ENCODE measurements around the gene SLC26A11. TPM values are rescaled to one million over a fixed set of nuclear protein-coding genes. Genes with fewer than 3 reads are reported as not detected.

Gene SLC26A11
- total and polyA plus RNA-seq, 2 of the 13 experiments (the other 11 are each of a cell fraction or from before 2014, with no cell fraction given): 8.7 to 13.2 TPM

DNA sequence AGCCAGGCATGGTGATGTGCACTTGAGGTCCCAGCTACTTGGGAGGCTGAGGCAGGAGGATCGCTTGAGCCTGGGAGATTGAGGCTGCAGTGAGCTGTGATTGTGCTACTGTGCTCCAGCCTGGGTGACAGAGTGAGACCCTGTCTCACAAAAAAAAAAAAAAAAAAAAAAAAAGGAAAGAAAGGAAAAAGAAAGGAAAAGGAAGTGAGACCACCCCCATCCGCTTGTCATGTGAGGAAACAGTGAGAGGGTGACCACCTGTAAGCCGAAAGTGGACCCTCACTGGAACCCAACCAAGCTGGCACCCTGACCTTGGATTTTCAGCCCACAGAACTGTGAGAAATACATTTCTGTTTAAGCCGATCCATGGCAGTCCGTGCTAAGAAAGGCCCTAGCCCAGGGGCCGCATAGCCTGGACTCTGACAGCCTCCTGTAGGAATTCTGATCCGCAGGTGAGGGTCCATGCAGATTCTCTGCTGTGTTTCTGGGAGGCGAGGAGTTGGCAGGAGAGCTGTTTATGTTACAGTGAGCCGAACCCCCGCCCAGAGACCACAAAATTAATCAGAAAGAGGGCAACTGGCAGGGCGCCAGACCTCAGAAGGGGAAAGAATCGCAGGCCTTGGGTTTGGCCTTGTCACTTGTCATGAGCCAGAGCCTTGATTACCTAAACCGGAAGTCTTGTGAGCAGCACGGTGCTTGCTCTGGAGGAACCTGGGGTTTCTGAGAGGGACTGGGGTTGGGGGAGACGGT lies 1.0 kb upstream of the SLC26A11 start (continued):
- TF ChIP-seq, protein P1, sequence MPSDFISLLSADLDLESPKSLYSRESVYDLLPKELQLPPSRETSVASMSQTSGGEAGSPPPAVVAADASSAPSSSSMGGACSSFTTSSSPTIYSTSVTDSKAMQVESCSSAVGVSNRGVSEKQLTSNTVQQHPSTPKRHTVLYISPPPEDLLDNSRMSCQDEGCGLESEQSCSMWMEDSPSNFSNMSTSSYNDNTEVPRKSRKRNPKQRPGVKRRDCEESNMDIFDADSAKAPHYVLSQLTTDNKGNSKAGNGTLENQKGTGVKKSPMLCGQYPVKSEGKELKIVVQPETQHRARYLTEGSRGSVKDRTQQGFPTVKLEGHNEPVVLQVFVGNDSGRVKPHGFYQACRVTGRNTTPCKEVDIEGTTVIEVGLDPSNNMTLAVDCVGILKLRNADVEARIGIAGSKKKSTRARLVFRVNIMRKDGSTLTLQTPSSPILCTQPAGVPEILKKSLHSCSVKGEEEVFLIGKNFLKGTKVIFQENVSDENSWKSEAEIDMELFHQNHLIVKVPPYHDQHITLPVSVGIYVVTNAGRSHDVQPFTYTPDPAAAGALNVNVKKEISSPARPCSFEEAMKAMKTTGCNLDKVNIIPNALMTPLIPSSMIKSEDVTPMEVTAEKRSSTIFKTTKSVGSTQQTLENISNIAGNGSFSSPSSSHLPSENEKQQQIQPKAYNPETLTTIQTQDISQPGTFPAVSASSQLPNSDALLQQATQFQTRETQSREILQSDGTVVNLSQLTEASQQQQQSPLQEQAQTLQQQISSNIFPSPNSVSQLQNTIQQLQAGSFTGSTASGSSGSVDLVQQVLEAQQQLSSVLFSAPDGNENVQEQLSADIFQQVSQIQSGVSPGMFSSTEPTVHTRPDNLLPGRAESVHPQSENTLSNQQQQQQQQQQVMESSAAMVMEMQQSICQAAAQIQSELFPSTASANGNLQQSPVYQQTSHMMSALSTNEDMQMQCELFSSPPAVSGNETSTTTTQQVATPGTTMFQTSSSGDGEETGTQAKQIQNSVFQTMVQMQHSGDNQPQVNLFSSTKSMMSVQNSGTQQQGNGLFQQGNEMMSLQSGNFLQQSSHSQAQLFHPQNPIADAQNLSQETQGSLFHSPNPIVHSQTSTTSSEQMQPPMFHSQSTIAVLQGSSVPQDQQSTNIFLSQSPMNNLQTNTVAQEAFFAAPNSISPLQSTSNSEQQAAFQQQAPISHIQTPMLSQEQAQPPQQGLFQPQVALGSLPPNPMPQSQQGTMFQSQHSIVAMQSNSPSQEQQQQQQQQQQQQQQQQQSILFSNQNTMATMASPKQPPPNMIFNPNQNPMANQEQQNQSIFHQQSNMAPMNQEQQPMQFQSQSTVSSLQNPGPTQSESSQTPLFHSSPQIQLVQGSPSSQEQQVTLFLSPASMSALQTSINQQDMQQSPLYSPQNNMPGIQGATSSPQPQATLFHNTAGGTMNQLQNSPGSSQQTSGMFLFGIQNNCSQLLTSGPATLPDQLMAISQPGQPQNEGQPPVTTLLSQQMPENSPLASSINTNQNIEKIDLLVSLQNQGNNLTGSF (CRISPR knock-in tag; IDR thresholded peaks at IDR 0.05): no peak
- TF ChIP-seq MIXL1 (CRISPR knock-in tag; IDR thresholded peaks at IDR 0.05) (no peak), MBD4 (IDR thresholded peaks at IDR 0.05; ENCODE audit: borderline replicate concordance, low read length) (no peak), CCDC6 (CRISPR knock-in tag; IDR thresholded peaks at IDR 0.05) (no peak), FOSL2 (CRISPR knock-in tag; IDR thresholded peaks at IDR 0.05) (peak; percentile 23; the same call in 1 of the 2 replicates), ZNF264 (CRISPR knock-in tag; IDR thresholded peaks at IDR 0.05) (no peak), ELF1 (CRISPR knock-in tag; IDR thresholded peaks at IDR 0.05) (peak; percentile 49; the same call in 1 of the 2 replicates), RXRA (CRISPR knock-in tag; IDR thresholded peaks at IDR 0.05) (no peak), CBX5 (CRISPR knock-in tag; IDR thresholded peaks at IDR 0.05; ENCODE audit: borderline replicate concordance) (no peak)
- TF ChIP-seq, protein P2, sequence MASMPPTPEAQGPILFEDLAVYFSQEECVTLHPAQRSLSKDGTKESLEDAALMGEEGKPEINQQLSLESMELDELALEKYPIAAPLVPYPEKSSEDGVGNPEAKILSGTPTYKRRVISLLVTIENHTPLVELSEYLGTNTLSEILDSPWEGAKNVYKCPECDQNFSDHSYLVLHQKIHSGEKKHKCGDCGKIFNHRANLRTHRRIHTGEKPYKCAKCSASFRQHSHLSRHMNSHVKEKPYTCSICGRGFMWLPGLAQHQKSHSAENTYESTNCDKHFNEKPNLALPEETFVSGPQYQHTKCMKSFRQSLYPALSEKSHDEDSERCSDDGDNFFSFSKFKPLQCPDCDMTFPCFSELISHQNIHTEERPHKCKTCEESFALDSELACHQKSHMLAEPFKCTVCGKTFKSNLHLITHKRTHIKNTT (CRISPR knock-in tag; IDR thresholded peaks at IDR 0.05): no peak
- TF ChIP-seq, protein P3, sequence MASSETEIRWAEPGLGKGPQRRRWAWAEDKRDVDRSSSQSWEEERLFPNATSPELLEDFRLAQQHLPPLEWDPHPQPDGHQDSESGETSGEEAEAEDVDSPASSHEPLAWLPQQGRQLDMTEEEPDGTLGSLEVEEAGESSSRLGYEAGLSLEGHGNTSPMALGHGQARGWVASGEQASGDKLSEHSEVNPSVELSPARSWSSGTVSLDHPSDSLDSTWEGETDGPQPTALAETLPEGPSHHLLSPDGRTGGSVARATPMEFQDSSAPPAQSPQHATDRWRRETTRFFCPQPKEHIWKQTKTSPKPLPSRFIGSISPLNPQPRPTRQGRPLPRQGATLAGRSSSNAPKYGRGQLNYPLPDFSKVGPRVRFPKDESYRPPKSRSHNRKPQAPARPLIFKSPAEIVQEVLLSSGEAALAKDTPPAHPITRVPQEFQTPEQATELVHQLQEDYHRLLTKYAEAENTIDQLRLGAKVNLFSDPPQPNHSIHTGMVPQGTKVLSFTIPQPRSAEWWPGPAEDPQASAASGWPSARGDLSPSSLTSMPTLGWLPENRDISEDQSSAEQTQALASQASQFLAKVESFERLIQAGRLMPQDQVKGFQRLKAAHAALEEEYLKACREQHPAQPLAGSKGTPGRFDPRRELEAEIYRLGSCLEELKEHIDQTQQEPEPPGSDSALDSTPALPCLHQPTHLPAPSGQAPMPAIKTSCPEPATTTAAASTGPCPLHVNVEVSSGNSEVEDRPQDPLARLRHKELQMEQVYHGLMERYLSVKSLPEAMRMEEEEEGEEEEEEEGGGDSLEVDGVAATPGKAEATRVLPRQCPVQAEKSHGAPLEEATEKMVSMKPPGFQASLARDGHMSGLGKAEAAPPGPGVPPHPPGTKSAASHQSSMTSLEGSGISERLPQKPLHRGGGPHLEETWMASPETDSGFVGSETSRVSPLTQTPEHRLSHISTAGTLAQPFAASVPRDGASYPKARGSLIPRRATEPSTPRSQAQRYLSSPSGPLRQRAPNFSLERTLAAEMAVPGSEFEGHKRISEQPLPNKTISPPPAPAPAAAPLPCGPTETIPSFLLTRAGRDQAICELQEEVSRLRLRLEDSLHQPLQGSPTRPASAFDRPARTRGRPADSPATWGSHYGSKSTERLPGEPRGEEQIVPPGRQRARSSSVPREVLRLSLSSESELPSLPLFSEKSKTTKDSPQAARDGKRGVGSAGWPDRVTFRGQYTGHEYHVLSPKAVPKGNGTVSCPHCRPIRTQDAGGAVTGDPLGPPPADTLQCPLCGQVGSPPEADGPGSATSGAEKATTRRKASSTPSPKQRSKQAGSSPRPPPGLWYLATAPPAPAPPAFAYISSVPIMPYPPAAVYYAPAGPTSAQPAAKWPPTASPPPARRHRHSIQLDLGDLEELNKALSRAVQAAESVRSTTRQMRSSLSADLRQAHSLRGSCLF (CRISPR knock-in tag; IDR thresholded peaks at IDR 0.05; ENCODE audit: borderline replicate concordance): no peak
- TF ChIP-seq, protein P4, sequence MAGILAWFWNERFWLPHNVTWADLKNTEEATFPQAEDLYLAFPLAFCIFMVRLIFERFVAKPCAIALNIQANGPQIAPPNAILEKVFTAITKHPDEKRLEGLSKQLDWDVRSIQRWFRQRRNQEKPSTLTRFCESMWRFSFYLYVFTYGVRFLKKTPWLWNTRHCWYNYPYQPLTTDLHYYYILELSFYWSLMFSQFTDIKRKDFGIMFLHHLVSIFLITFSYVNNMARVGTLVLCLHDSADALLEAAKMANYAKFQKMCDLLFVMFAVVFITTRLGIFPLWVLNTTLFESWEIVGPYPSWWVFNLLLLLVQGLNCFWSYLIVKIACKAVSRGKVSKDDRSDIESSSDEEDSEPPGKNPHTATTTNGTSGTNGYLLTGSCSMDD (CRISPR knock-in tag; IDR thresholded peaks at IDR 0.05): no peak
- TF ChIP-seq, protein P5, sequence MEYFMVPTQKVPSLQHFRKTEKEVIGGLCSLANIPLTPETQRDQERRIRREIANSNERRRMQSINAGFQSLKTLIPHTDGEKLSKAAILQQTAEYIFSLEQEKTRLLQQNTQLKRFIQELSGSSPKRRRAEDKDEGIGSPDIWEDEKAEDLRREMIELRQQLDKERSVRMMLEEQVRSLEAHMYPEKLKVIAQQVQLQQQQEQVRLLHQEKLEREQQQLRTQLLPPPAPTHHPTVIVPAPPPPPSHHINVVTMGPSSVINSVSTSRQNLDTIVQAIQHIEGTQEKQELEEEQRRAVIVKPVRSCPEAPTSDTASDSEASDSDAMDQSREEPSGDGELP (IDR thresholded peaks at IDR 0.05; ENCODE audit: borderline replicate concordance, low read depth): no peak

Measured in HepG2 (cell line).